Measurements from ENCODE around the gene PRUNE2.
"Not testable (repeated sequence)": the region's sequence is repeated elsewhere in the genome, so short reads cannot be mapped to it uniquely, and the experiment has no call there.

GRCh38 chr9:76593961-76594735, 311.8 kb downstream of the PRUNE2 start:
- TF ChIP-seq CTCF (IDR thresholded peaks at IDR 0.05; ENCODE audit: insufficient read depth, low read length); POLR2AphosphoS5 (IDR thresholded peaks at IDR 0.05; ENCODE audit: low read depth); SPI1 (IDR thresholded peaks at IDR 0.05; ENCODE audit: borderline replicate concordance, low read depth); GABPA (IDR thresholded peaks at IDR 0.05; ENCODE audit: low read depth): not testable (repeated sequence)
- TF ChIP-seq, protein P1, sequence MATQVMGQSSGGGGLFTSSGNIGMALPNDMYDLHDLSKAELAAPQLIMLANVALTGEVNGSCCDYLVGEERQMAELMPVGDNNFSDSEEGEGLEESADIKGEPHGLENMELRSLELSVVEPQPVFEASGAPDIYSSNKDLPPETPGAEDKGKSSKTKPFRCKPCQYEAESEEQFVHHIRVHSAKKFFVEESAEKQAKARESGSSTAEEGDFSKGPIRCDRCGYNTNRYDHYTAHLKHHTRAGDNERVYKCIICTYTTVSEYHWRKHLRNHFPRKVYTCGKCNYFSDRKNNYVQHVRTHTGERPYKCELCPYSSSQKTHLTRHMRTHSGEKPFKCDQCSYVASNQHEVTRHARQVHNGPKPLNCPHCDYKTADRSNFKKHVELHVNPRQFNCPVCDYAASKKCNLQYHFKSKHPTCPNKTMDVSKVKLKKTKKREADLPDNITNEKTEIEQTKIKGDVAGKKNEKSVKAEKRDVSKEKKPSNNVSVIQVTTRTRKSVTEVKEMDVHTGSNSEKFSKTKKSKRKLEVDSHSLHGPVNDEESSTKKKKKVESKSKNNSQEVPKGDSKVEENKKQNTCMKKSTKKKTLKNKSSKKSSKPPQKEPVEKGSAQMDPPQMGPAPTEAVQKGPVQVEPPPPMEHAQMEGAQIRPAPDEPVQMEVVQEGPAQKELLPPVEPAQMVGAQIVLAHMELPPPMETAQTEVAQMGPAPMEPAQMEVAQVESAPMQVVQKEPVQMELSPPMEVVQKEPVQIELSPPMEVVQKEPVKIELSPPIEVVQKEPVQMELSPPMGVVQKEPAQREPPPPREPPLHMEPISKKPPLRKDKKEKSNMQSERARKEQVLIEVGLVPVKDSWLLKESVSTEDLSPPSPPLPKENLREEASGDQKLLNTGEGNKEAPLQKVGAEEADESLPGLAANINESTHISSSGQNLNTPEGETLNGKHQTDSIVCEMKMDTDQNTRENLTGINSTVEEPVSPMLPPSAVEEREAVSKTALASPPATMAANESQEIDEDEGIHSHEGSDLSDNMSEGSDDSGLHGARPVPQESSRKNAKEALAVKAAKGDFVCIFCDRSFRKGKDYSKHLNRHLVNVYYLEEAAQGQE (IDR thresholded peaks at IDR 0.05; ENCODE audit: insufficient replicate concordance, low read depth) = not testable (repeated sequence)

Data from HL-60 (cell line).